GM12892 (cell line): ENCODE results near the gene COL5A1.

Source experiments
- POLR2A ChIP-seq: IDR thresholded peaks from 2 replicates; pipeline ENCODE4 v1.6.1; 2011; ENCODE audit warnings: low read depth, low read length, control low read depth
- POLR2AphosphoS5 ChIP-seq: IDR thresholded peaks from 2 replicates; pipeline ENCODE4 v1.6.1; 2011; ENCODE audit warnings: low read depth, low read length, control low read depth

DNA sequence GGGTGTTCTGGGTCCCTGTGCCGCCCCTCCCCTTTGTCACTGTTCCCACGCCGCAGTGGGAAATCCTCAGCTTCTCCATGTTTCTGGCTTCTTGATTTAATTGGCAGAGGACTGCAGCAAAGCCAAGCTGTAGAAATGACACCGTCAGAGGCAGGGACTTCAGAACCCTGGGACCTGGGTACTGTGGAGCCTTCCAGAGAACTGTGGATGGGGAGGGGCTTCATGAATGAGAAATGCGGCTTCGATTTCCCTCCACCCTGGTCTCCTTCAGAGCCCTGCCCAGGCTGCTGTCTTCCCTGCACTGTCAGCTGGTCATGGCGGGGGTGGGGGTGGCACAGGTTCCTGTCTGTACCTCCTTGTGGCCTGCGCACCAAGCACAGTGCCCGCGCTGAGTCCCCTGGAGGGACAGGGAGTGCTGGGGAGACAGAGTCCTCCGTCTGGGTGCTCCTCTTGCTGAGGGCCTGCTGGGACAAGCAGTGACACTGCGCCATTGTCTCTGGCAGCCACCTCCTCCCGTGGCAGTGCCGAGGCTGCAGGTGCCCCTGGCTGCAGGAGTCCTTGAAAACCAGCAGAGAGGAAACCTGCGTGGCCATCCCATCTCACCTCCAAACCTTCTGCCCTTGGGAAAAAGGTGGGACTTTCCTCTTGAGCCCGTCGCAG is 47.2 kb downstream of the COL5A1 start:
- TF ChIP-seq POLR2A, result no peak
- TF ChIP-seq POLR2AphosphoS5, result no peak
